ENCODE measurements around the gene TOP1.

The TOP1 gene

DNA sequence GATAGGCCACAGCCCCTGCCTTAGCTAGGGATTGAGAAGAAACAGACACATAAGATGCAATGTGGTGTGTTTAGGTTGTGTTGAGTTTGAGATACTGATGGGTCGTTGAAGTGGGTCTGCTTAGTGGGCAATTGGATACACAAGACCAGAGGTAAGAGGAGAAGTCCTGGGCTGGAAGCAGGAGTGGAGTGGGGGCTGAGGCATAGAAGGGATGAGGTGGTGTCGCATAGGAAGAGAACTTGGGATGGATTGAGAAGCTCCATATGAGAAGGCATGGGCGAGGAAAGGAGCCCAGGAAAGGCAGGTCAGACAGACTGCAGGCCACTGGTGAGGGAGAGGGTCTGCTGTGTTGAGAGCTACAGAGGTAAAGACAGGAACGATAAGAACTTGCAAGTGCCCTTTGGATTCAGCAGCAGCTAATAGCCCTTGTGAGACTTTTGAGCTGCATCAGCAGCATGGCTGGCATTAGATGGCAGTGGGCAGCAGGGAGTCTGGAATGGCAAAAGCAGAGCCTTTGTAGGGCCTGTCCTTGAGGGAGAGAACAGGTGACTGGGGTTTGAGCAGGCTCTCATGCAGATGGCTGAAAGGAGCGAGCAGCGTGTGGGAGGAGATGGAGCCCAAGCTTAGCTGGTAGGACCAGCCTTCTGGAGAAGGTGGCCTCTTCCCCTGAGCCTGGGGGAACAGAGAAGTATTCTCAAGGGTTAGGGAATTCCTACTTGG, 141.9 kb downstream of the TOP1 start:
- DNase-seq: no peak

DNA sequence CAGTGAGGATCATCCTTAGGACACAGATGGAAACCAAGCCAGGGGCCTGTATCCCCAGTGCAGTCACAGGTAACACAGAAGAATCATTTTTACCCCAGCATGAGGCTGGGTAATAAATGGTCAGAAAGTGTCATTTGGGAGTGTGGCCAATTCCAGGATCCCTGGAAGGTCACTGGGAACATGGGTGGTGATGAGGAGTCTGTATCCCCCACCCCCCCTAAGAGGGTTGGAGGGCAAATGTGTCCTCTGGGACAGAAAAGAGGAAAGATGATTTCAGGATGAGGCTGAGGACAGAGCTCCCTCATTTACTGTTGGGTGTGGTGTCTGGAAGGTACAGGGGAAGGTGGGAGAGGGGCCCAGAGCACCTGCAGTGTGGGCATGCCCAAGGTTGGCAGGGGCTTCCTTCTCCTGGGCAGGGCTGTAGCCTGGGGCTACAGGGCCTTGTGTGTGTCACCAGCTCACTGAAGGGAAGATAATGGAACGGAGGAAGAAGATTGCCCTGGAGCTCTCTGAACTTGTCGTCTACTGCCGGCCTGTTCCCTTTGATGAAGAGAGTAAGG, 143.2 kb downstream of the TOP1 start:
- DNase-seq: no peak

DNA sequence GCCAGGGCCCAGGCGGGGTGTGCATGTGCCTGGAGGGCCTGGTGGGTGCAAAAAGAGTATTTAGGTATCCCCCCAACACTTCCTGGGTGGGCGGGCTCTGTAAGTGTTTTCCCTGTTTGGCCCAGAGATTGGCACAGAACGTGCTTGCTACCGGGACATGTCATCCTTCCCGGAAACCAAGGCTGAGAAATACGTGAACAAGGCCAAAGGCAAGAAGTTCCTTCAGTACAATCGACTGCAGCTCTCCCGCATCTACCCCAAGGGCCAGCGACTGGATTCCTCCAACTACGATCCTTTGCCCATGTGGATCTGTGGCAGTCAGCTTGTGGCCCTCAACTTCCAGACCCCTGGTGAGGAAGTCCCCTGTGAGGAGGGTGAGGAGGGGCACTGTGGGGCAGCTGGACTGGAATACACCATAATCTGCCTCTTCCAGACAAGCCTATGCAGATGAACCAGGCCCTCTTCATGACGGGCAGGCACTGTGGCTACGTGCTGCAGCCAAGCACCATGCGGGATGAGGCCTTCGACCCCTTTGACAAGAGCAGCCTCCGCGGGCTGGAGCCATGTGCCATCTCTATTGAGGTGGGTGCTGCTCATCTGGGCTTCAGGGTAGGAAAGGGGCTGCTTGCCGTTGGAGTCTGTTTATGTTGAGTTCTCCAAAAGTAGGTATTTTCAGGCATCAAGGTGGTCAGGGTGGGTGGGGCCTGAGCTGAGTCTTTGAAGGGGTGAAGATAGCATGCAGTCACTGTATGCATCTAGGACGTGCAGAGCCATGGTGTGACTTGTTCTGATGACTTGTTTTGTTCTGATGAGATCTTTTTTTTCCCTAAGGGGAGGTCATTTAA, 143.9 kb downstream of the TOP1 start:
- no peak for DNase-seq

GRCh38 chr20:41173161-41173721, 144.6 kb downstream of the TOP1 start:
- peak in 1 of 2 experiments; percentile 43 for DNase-seq

DNA sequence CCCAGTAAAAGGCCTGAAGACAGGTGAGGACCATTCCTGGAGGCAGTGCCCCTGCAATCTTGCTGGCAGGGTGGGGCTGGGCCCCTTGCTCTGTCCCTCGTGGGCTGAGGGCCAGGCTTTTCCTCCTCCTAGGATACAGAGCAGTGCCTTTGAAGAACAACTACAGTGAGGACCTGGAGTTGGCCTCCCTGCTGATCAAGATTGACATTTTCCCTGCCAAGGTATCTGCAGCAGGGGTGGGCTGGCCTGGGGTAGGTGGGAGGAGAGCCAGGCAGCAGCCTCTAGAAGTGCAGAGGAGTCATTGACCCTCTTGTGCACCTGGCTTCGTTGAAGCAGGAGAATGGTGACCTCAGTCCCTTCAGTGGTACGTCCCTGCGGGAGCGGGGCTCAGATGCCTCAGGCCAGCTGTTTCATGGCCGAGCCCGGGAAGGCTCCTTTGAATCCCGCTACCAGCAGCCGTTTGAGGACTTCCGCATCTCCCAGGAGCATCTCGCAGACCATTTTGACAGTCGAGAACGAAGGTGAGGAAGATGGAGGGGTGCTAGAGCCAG, 145.2 kb downstream of the TOP1 start:
- DNase-seq: no peak

All from cerebellar nuclear complex (tissue), 1 donor.